ENCODE measurements around the gene LPCAT3.

Gene LPCAT3

GRCh38 chr12:6987956-6988553 lies 30.2 kb downstream of the LPCAT3 start:
- Mint-ChIP-seq H3K4me3 (no peak overlapping the region), H3K36me3 (ENCODE audit: low read depth) (peaks cover 36% of the 10 kb centered on the region), H3K27ac (no peak overlapping the region), H3K9me3 (no peaks in the 10 kb centered on the region), H3K27me3 (no peaks in the 10 kb centered on the region), H3K4me1 (ENCODE audit: low read depth) (no peaks in the 10 kb centered on the region)

GRCh38 chr12:6982532-6982931 lies 35.7 kb downstream of the LPCAT3 start:
- H3K27me3 Mint-ChIP-seq, result no peaks in the 10 kb centered on the region
- no peaks in the 10 kb centered on the region for H3K9me3 Mint-ChIP-seq
- no peak overlapping the region for H3K27ac Mint-ChIP-seq
- no peaks in the 10 kb centered on the region for H3K4me1 Mint-ChIP-seq (ENCODE audit: low read depth)
- no peak overlapping the region for H3K4me3 Mint-ChIP-seq
- peaks cover 41% of the 10 kb centered on the region for H3K36me3 Mint-ChIP-seq (ENCODE audit: low read depth)

- H3K27ac Mint-ChIP-seq, result no peak overlapping the region
- H3K4me3 Mint-ChIP-seq, result no peak overlapping the region
- H3K9me3 Mint-ChIP-seq, result no peaks in the 10 kb centered on the region
- no peaks in the 10 kb centered on the region for H3K4me1 Mint-ChIP-seq (ENCODE audit: low read depth)
- peaks cover 50% of the 10 kb centered on the region for H3K36me3 Mint-ChIP-seq (ENCODE audit: low read depth)
- H3K27me3 Mint-ChIP-seq, result no peaks in the 10 kb centered on the region
Observed at GRCh38 chr12:6981152-6982052, 36.9 kb downstream of the LPCAT3 start.

GRCh38 chr12:6980740-6981139 lies 37.5 kb downstream of the LPCAT3 start:
- no peaks in the 10 kb centered on the region for H3K27me3 Mint-ChIP-seq
- H3K4me1 Mint-ChIP-seq (ENCODE audit: low read depth), result no peaks in the 10 kb centered on the region
- H3K9me3 Mint-ChIP-seq, result no peaks in the 10 kb centered on the region
- H3K4me3 Mint-ChIP-seq, result no peak overlapping the region
- H3K36me3 Mint-ChIP-seq (ENCODE audit: low read depth), result peaks cover 51% of the 10 kb centered on the region
- H3K27ac Mint-ChIP-seq, result no peak overlapping the region

- H3K27ac Mint-ChIP-seq, result no peak overlapping the region
- H3K27me3 Mint-ChIP-seq, result no peaks in the 10 kb centered on the region
- H3K9me3 Mint-ChIP-seq, result no peaks in the 10 kb centered on the region
- H3K36me3 Mint-ChIP-seq (ENCODE audit: low read depth), result peaks cover 58% of the 10 kb centered on the region
- H3K4me3 Mint-ChIP-seq, result no peak overlapping the region
- H3K4me1 Mint-ChIP-seq (ENCODE audit: low read depth), result peaks cover 4% of the 10 kb centered on the region
Observed at GRCh38 chr12:6980075-6980474, 38.2 kb downstream of the LPCAT3 start.

- Mint-ChIP-seq H3K4me3 (no peak overlapping the region), H3K27ac (peak overlapping the region; percentile 14), H3K9me3 (no peaks in the 10 kb centered on the region), H3K27me3 (no peaks in the 10 kb centered on the region), H3K4me1 (ENCODE audit: low read depth) (peaks cover 5% of the 10 kb centered on the region), H3K36me3 (ENCODE audit: low read depth) (peaks cover 64% of the 10 kb centered on the region)
Observed at GRCh38 chr12:6979453-6979852, 38.8 kb downstream of the LPCAT3 start.

- Mint-ChIP-seq H3K36me3 (ENCODE audit: low read depth) (peaks cover 68% of the 10 kb centered on the region), H3K4me3 (no peak overlapping the region), H3K27ac (peak overlapping the region; percentile 14), H3K4me1 (ENCODE audit: low read depth) (peaks cover 6% of the 10 kb centered on the region), H3K9me3 (no peaks in the 10 kb centered on the region), H3K27me3 (no peaks in the 10 kb centered on the region)
Observed at GRCh38 chr12:6979021-6979420, 39.3 kb downstream of the LPCAT3 start.

GRCh38 chr12:6978611-6979011 lies 39.7 kb downstream of the LPCAT3 start:
- Mint-ChIP-seq H3K36me3 (ENCODE audit: low read depth) (peaks cover 72% of the 10 kb centered on the region), H3K27me3 (no peaks in the 10 kb centered on the region), H3K9me3 (no peaks in the 10 kb centered on the region), H3K4me1 (ENCODE audit: low read depth) (peaks cover 10% of the 10 kb centered on the region), H3K4me3 (no peak overlapping the region), H3K27ac (no peak overlapping the region)

GRCh38 chr12:6978188-6978587 lies 40.1 kb downstream of the LPCAT3 start:
- no peak overlapping the region for H3K4me3 Mint-ChIP-seq
- H3K27me3 Mint-ChIP-seq, result no peaks in the 10 kb centered on the region
- H3K36me3 Mint-ChIP-seq (ENCODE audit: low read depth), result peaks cover 73% of the 10 kb centered on the region
- H3K27ac Mint-ChIP-seq, result no peak overlapping the region
- peaks cover 14% of the 10 kb centered on the region for H3K4me1 Mint-ChIP-seq (ENCODE audit: low read depth)
- no peaks in the 10 kb centered on the region for H3K9me3 Mint-ChIP-seq

- Mint-ChIP-seq H3K36me3 (ENCODE audit: low read depth) (peaks cover 74% of the 10 kb centered on the region), H3K4me3 (no peak overlapping the region), H3K9me3 (no peaks in the 10 kb centered on the region), H3K27me3 (no peaks in the 10 kb centered on the region), H3K27ac (peak overlapping the region; percentile 36), H3K4me1 (ENCODE audit: low read depth) (peaks cover 19% of the 10 kb centered on the region)
Observed at GRCh38 chr12:6977653-6978052, 40.6 kb downstream of the LPCAT3 start.

GRCh38 chr12:6975297-6976032 lies 42.8 kb downstream of the LPCAT3 start:
- Mint-ChIP-seq H3K4me3 (no peak overlapping the region), H3K4me1 (ENCODE audit: low read depth) (peaks cover 37% of the 10 kb centered on the region), H3K27me3 (no peaks in the 10 kb centered on the region), H3K36me3 (ENCODE audit: low read depth) (peaks cover 81% of the 10 kb centered on the region), H3K9me3 (no peaks in the 10 kb centered on the region), H3K27ac (peak overlapping the region; percentile 78)

GRCh38 chr12:6974180-6974579 lies 44.1 kb downstream of the LPCAT3 start:
- no peaks in the 10 kb centered on the region for H3K9me3 Mint-ChIP-seq
- H3K27ac Mint-ChIP-seq, result peak overlapping the region; percentile 100

GRCh38 chr12:6970096-6970527 lies 48.2 kb downstream of the LPCAT3 start:
- Mint-ChIP-seq H3K4me3 (peak overlapping the region; percentile 100), H3K27me3 (no peaks in the 10 kb centered on the region), H3K9me3 (no peaks in the 10 kb centered on the region), H3K27ac (peak overlapping the region; percentile 100), H3K36me3 (ENCODE audit: low read depth) (peaks cover 89% of the 10 kb centered on the region), H3K4me1 (ENCODE audit: low read depth) (peaks cover 76% of the 10 kb centered on the region)

More at GRCh38 chr12:6974180-6974579, 44.1 kb downstream of the LPCAT3 start:
- Mint-ChIP-seq H3K4me3 (peak overlapping the region; percentile 37), H3K27me3 (no peaks in the 10 kb centered on the region), H3K4me1 (ENCODE audit: low read depth) (peaks cover 39% of the 10 kb centered on the region), H3K36me3 (ENCODE audit: low read depth) (peaks cover 87% of the 10 kb centered on the region)

GRCh38 chr12:6968426-6968825 lies 49.9 kb downstream of the LPCAT3 start:
- Mint-ChIP-seq H3K36me3 (ENCODE audit: low read depth) (peaks cover 79% of the 10 kb centered on the region), H3K9me3 (no peaks in the 10 kb centered on the region), H3K4me3 (peak overlapping the region; percentile 100), H3K27me3 (no peaks in the 10 kb centered on the region), H3K4me1 (ENCODE audit: low read depth) (peaks cover 82% of the 10 kb centered on the region), H3K27ac (peak overlapping the region; percentile 100)

- Mint-ChIP-seq H3K4me3 (peak overlapping the region; percentile 43), H3K4me1 (ENCODE audit: low read depth) (peaks cover 77% of the 10 kb centered on the region), H3K27me3 (no peaks in the 10 kb centered on the region), H3K27ac (peak overlapping the region; percentile 78), H3K36me3 (ENCODE audit: low read depth) (peaks cover 71% of the 10 kb centered on the region), H3K9me3 (no peaks in the 10 kb centered on the region)
Observed at GRCh38 chr12:6967651-6968100, 50.6 kb downstream of the LPCAT3 start.

All from stimulated activated naive CD8-positive, alpha-beta T cell treated with anti-CD3 and anti-CD28 coated beads, Interleukin-15, Interleukin-2, amounts not matched to agents 100 ng/mL and 50 ng/mL, for 24 hours (primary cell).